ENCODE data around the gene PRKAR1B.

PRKAR1B gene

GRCh38 chr7:534075-534474 is 193.0 kb downstream of the PRKAR1B start:
- no peak for DNase-seq

- no peak for DNase-seq
Measured at GRCh38 chr7:533266-533665, 193.8 kb downstream of the PRKAR1B start.

GRCh38 chr7:532379-533143 is 194.5 kb downstream of the PRKAR1B start:
- no peak for DNase-seq

- no peak for DNase-seq
Measured at GRCh38 chr7:531777-532176, 195.3 kb downstream of the PRKAR1B start.

GRCh38 chr7:528451-528850 is 198.6 kb downstream of the PRKAR1B start:
- no peak for DNase-seq

GRCh38 chr7:527723-528122 is 199.4 kb downstream of the PRKAR1B start:
- no peak for DNase-seq

GRCh38 chr7:526460-527034 is 200.5 kb downstream of the PRKAR1B start:
- no peak for DNase-seq

- no peak for DNase-seq
Measured at GRCh38 chr7:525740-526139, 201.3 kb downstream of the PRKAR1B start.

- DNase-seq = no peak
Measured at GRCh38 chr7:524800-525199, 202.3 kb downstream of the PRKAR1B start.

GRCh38 chr7:523347-524336 is 203.4 kb downstream of the PRKAR1B start:
- DNase-seq = no peak

GRCh38 chr7:522951-523314 is 204.1 kb downstream of the PRKAR1B start:
- DNase-seq = no peak

GRCh38 chr7:522071-522950 is 204.8 kb downstream of the PRKAR1B start:
- DNase-seq = peak in 1 of 2 experiments; percentile 34

- no peak for DNase-seq
Measured at GRCh38 chr7:521221-522070, 205.6 kb downstream of the PRKAR1B start.

- no peak for DNase-seq
Measured at GRCh38 chr7:520503-521161, 206.4 kb downstream of the PRKAR1B start.

- no peak for DNase-seq
Measured at GRCh38 chr7:519484-520390, 207.3 kb downstream of the PRKAR1B start, which contains the start of gene PDGFA. Gene PDGFA, minus strand, starts transcription at chr7:519846. Its CDS starts 845 bp downstream, at chr7:519001.

GRCh38 chr7:518630-519483 is 208.2 kb downstream of the PRKAR1B start:
- no peak for DNase-seq

GRCh38 chr7:517774-518629 is 209.1 kb downstream of the PRKAR1B start:
- DNase-seq = no peak

All from activated CD4-positive, alpha-beta T cell treated with anti-CD3 and anti-CD28 coated beads, Interleukin-2, amount 50 U/mL, for 4 hours (primary cell).